ENCODE results near the gene POC1A.

GRCh38 chr3:52061121-52061910, 92.9 kb downstream of the POC1A start:
- TF ChIP-seq ZNF768 (tag by site-specific recombination; IDR thresholded peaks at IDR 0.05) (no peak), ZNF280C (tag by site-specific recombination; IDR thresholded peaks at IDR 0.05) (no peak), ZSCAN5A (tag by site-specific recombination; IDR thresholded peaks at IDR 0.05) (no peak), GLI4 (tag by site-specific recombination; IDR thresholded peaks at IDR 0.05) (no peak), HOXC10 (CRISPR knock-in tag; IDR thresholded peaks at IDR 0.05) (no peak), HOXA7 (CRISPR knock-in tag; IDR thresholded peaks at IDR 0.05; ENCODE audit: borderline replicate concordance) (no peak), ZNF830 (tag by site-specific recombination; IDR thresholded peaks at IDR 0.05; ENCODE audit: low read depth) (no peak), ATF2 (tag by site-specific recombination; IDR thresholded peaks at IDR 0.05; ENCODE audit: low read depth) (no peak)
- TF ChIP-seq, protein P1, sequence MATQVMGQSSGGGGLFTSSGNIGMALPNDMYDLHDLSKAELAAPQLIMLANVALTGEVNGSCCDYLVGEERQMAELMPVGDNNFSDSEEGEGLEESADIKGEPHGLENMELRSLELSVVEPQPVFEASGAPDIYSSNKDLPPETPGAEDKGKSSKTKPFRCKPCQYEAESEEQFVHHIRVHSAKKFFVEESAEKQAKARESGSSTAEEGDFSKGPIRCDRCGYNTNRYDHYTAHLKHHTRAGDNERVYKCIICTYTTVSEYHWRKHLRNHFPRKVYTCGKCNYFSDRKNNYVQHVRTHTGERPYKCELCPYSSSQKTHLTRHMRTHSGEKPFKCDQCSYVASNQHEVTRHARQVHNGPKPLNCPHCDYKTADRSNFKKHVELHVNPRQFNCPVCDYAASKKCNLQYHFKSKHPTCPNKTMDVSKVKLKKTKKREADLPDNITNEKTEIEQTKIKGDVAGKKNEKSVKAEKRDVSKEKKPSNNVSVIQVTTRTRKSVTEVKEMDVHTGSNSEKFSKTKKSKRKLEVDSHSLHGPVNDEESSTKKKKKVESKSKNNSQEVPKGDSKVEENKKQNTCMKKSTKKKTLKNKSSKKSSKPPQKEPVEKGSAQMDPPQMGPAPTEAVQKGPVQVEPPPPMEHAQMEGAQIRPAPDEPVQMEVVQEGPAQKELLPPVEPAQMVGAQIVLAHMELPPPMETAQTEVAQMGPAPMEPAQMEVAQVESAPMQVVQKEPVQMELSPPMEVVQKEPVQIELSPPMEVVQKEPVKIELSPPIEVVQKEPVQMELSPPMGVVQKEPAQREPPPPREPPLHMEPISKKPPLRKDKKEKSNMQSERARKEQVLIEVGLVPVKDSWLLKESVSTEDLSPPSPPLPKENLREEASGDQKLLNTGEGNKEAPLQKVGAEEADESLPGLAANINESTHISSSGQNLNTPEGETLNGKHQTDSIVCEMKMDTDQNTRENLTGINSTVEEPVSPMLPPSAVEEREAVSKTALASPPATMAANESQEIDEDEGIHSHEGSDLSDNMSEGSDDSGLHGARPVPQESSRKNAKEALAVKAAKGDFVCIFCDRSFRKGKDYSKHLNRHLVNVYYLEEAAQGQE (tag by site-specific recombination; IDR thresholded peaks at IDR 0.05), result no peak
- TF ChIP-seq, protein P2, sequence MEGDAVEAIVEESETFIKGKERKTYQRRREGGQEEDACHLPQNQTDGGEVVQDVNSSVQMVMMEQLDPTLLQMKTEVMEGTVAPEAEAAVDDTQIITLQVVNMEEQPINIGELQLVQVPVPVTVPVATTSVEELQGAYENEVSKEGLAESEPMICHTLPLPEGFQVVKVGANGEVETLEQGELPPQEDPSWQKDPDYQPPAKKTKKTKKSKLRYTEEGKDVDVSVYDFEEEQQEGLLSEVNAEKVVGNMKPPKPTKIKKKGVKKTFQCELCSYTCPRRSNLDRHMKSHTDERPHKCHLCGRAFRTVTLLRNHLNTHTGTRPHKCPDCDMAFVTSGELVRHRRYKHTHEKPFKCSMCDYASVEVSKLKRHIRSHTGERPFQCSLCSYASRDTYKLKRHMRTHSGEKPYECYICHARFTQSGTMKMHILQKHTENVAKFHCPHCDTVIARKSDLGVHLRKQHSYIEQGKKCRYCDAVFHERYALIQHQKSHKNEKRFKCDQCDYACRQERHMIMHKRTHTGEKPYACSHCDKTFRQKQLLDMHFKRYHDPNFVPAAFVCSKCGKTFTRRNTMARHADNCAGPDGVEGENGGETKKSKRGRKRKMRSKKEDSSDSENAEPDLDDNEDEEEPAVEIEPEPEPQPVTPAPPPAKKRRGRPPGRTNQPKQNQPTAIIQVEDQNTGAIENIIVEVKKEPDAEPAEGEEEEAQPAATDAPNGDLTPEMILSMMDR (tag by site-specific recombination; IDR thresholded peaks at IDR 0.05), result no peak
- TF ChIP-seq, protein P3, sequence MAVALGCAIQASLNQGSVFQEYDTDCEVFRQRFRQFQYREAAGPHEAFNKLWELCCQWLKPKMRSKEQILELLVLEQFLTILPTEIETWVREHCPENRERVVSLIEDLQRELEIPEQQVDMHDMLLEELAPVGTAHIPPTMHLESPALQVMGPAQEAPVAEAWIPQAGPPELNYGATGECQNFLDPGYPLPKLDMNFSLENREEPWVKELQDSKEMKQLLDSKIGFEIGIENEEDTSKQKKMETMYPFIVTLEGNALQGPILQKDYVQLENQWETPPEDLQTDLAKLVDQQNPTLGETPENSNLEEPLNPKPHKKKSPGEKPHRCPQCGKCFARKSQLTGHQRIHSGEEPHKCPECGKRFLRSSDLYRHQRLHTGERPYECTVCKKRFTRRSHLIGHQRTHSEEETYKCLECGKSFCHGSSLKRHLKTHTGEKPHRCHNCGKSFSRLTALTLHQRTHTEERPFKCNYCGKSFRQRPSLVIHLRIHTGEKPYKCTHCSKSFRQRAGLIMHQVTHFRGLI (tag by site-specific recombination; IDR thresholded peaks at IDR 0.05), result no peak

Measured in HEK293 (cell line).